Erythroblast (primary cell): ENCODE data around the gene FGF14.

Experiments
- GATA1 ChIP-seq: IDR thresholded peaks from 2 replicates; pipeline ENCODE4 v1.6.1; 2011; ENCODE audit warnings: low read depth, mild to moderate bottlenecking, control low read depth, low read length, moderate library complexity
- POLR2A ChIP-seq: IDR thresholded peaks from 2 replicates; pipeline ENCODE4 v1.6.1; 2011; ENCODE audit warnings: mild to moderate bottlenecking, low read length

DNA sequence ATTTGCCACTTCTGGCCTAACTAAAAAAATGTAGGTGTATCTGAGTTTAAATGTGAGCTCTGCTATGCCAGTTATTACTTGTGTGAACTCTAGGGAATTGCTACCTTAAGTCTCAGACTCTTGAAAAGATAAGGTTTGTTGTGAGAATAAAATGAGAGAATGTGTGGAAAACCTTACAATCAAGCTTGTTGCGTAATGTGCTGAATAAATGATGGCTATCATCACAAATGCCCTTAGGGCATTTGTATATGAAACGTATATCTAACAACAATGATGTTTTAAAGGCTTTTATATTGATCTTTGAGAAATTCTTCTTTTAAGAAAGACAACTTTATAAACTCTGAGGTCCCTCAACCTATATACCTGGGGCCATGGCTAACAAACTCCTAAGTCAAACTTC lies 564.6 kb downstream of the FGF14 start:
- TF ChIP-seq POLR2A (no peak), GATA1 (no peak)
